Common myeloid progenitor, CD34-positive (primary cell): ENCODE measurements around the gene TMEM132D.

Experiments used
- CTCF ChIA-PET: fragments of 350-600 bp; sonication (Branson Sonifier 250); formaldehyde crosslinking; loops from one replicate; lab custom pipeline; 2021; ENCODE audit warnings: antibody characterized with exemption; lab: Charles Lee
- POLR2A ChIA-PET: fragments of 350-600 bp; sonication (Branson Sonifier 250); formaldehyde crosslinking; loops from one replicate; lab custom pipeline; 2021; ENCODE audit warnings: antibody characterized with exemption; lab: Charles Lee
- DNase-seq, 3 donors: peaks; one replicate each; pipeline versions ENCODE4 v3.0.0 to v3.0.0-alpha.2; 2013
- H3K27ac ChIP-seq, 2 experiments: 1 replicate in 1 of 2; 2 replicates in 1 of 2; pipeline ENCODE4 v1.7.0; 2013; ENCODE audit warnings: inconsistent platforms in 2 of 2, low read length in 2 of 2, mild to moderate bottlenecking in 2 of 2, low read depth in 1 of 2, moderate library complexity in 1 of 2; ENCODE audit not compliant: severe bottlenecking in 2 of 2, insufficient read depth in 1 of 2, poor library complexity in 1 of 2
- H3K27me3 ChIP-seq, 5 experiments: replicated peaks in 2 of 5; 1 replicate in 3 of 5; 2 replicates in 2 of 5; pipeline versions ENCODE4 v1.6.1 to v1.7.0; 2013; ENCODE audit warnings: low read length in 4 of 5, mild to moderate bottlenecking in 2 of 5, moderate library complexity in 2 of 5, inconsistent platforms in 1 of 5; ENCODE audit not compliant: insufficient read depth in 5 of 5, control insufficient read depth in 4 of 5
- H3K36me3 ChIP-seq, 4 experiments: 1 replicate in 2 of 4; 2 replicates in 2 of 4; pipeline versions ENCODE4 v1.6.1 to v1.7.0; 2013; ENCODE audit warnings: low read length in 3 of 4, control low read depth in 1 of 4, mild to moderate bottlenecking in 1 of 4; ENCODE audit not compliant: control insufficient read depth in 4 of 4, insufficient read depth in 4 of 4
- H3K4me1 ChIP-seq, 4 experiments: 1 replicate in 3 of 4; 2 replicates in 1 of 4; pipeline versions ENCODE4 v1.6.1 to v1.7.1; 2013; ENCODE audit warnings: low read length in 3 of 4, mild to moderate bottlenecking in 3 of 4, control low read depth in 1 of 4, inconsistent platforms in 1 of 4, moderate library complexity in 1 of 4; ENCODE audit not compliant: control insufficient read depth in 4 of 4, insufficient read depth in 4 of 4; ENCODE audit errors: control extremely low read depth in 1 of 4
- H3K4me3 ChIP-seq, 7 experiments: 1 replicate in 4 of 7; 2 replicates in 3 of 7; pipeline versions ENCODE4 v1.5.1 to v1.7.0; 2013; ENCODE audit warnings: mild to moderate bottlenecking in 7 of 7, low read length in 6 of 7, moderate library complexity in 6 of 7, inconsistent platforms in 2 of 7, low read depth in 2 of 7, control low read depth in 1 of 7; ENCODE audit not compliant: insufficient read depth in 4 of 7, control insufficient read depth in 1 of 7; ENCODE audit errors: extremely low read depth in 1 of 7
- H3K9me3 ChIP-seq, 5 experiments: 1 replicate in 4 of 5; 2 replicates in 1 of 5; pipeline versions ENCODE4 v1.6.1 to v1.7.1; 2013; ENCODE audit warnings: low read length in 4 of 5, mild to moderate bottlenecking in 2 of 5, inconsistent platforms in 1 of 5, low read depth in 1 of 5, moderate library complexity in 1 of 5; ENCODE audit not compliant: control insufficient read depth in 4 of 5, insufficient read depth in 2 of 5; ENCODE audit errors: control extremely low read depth in 1 of 5
- WGBS: methylation state at CpG from one replicate; pipeline ENCODE4 v1.1.5; 2013; ENCODE audit not compliant: insufficient coverage; 5-methylcytosine and 5-hydroxymethylcytosine counted together

Gene TMEM132D

DNA sequence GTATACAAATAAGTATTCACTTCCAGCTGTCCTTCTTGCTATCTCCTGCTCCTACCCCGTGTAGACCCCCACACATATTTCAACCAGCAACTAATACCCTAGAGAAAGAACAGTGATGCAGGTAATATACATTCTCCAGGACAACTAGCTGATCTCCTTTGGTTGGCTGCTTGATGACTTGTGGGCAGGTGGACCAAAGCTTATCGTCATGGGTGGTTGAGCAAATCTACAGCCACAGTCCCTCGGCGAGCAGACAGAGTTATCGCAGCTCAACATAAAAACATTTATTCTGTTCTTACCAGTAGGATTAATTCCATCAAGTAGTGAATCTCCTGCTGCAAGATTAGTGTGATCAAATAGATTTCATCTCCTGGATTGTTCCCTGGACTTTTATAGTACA lies 314.3 kb downstream of the TMEM132D start:
- H3K36me3 ChIP-seq: no peaks in the 10 kb centered on the region
- ChIA-PET CTCF (no interaction called here), POLR2A (no interaction called here)
- no peak overlapping the region for H3K27ac ChIP-seq
- no peak overlapping the region for H3K4me3 ChIP-seq
- H3K4me1 ChIP-seq: no peaks in the 10 kb centered on the region
- H3K9me3 ChIP-seq: peaks cover 0 to 6% (median 0%) of the 10 kb centered on the region in 5 experiments
- H3K27me3 ChIP-seq: no peaks in the 10 kb centered on the region
- 95% methylated on average over 4 of the region's 5 CpGs for WGBS
- no peak for DNase-seq

DNA sequence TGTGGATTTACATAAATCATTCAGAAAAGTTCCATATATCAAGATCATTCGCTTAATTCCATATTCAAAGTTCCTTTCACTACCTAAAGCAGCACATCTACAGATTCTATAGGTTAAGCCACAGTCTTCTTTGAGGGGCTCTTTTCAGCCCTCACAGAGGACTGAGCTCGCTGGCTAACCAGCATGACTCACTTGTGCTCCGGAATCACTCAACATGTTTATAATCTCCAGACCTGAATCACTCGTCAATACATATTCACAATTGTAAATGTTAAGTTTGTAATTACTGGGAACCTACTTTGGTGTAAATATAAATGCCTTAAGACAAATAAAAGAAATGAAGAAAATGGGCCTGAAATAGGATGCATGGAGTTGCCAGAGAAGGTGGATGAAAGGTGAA lies 315.7 kb downstream of the TMEM132D start:
- CTCF ChIA-PET: no interaction called here
- Histone ChIP-seq H3K9me3 (peaks cover 0 to 6% (median 0%) of the 10 kb centered on the region in 5 experiments), H3K27ac (no peak overlapping the region), H3K4me1 (no peaks in the 10 kb centered on the region), H3K4me3 (no peak overlapping the region), H3K36me3 (no peaks in the 10 kb centered on the region), H3K27me3 (no peaks in the 10 kb centered on the region)
- POLR2A ChIA-PET: no interaction called here
- no peak for DNase-seq
- WGBS: 63% methylated on average over 1 of the region's 4 CpGs

DNA sequence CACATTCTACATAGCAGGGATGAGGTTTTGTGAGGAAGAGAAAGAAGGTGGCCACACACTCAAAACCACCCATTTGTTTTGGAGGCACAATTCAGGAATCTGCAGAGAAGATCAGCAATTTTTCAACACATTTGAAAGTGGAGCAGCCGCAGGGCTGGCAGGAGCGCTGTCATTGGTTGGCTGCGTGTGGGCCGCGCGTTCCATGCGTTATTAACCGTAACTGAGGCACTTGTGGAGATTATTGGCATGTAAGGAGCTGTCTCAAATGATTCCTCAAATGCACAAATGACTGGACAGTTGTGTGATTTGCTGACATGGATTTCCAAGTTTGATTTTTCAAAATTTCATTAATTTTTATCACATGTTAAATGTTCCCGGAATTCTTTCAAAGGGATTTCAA lies 318.5 kb downstream of the TMEM132D start:
- H3K27me3 ChIP-seq: no peaks in the 10 kb centered on the region
- 97% methylated on average over 8 of the region's 9 CpGs for WGBS
- H3K36me3 ChIP-seq: no peaks in the 10 kb centered on the region
- peaks cover 0 to 6% (median 0%) of the 10 kb centered on the region in 5 experiments for H3K9me3 ChIP-seq
- POLR2A ChIA-PET: no interaction called here
- DNase-seq: no peak
- H3K27ac ChIP-seq: no peak overlapping the region
- H3K4me1 ChIP-seq: no peaks in the 10 kb centered on the region
- CTCF ChIA-PET: no interaction called here
- no peak overlapping the region for H3K4me3 ChIP-seq

DNA sequence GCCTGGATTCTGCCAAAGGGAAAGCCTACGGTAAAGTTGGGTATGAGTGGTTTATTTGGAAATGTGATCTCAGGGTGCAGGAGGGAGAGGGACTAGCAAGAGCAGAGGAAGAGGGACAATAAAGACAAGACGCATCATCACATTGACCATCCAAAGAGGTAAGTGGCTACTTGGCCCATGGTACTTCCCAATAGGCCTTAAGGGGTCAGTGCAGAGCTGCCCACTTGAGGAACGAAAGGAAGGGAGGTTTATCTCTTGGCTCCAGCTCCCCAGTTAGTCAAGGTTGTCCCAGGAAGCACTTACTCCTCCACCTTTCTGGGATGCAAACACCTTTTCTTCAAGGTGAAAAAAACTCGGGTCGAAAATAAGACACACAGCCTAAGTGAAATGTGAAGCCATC lies 323.9 kb downstream of the TMEM132D start:
- no peak for DNase-seq

GRCh38 chr12:129571901-129572494 lies 331.8 kb downstream of the TMEM132D start:
- Histone ChIP-seq H3K27ac (no peak overlapping the region), H3K27me3 (no peaks in the 10 kb centered on the region), H3K9me3 (no peaks in the 10 kb centered on the region), H3K4me3 (no peak overlapping the region), H3K4me1 (no peaks in the 10 kb centered on the region), H3K36me3 (no peaks in the 10 kb centered on the region)
- CTCF ChIA-PET: no interaction called here
- DNase-seq: no peak
- WGBS: 86% methylated on average over 13 of the region's 17 CpGs
- POLR2A ChIA-PET: no interaction called here

More for the DNA sequence above, 323.9 kb downstream of the TMEM132D start:
- Histone ChIP-seq H3K27ac (no peak overlapping the region), H3K9me3 (no peaks in the 10 kb centered on the region), H3K36me3 (no peaks in the 10 kb centered on the region), H3K4me3 (no peak overlapping the region), H3K27me3 (no peaks in the 10 kb centered on the region), H3K4me1 (no peaks in the 10 kb centered on the region)
- WGBS: 84% methylated on average over 5 of the region's 5 CpGs
- POLR2A ChIA-PET: no interaction called here
- CTCF ChIA-PET: no interaction called here

GRCh38 chr12:129570796-129571400 lies 332.9 kb downstream of the TMEM132D start:
- no peak for DNase-seq
- 80% methylated on average over 11 of the region's 12 CpGs for WGBS
- no peaks in the 10 kb centered on the region for H3K9me3 ChIP-seq
- no peaks in the 10 kb centered on the region for H3K36me3 ChIP-seq
- H3K4me3 ChIP-seq: no peak overlapping the region
- no peaks in the 10 kb centered on the region for H3K27me3 ChIP-seq
- no peak overlapping the region for H3K27ac ChIP-seq
- ChIA-PET POLR2A (no interaction called here), CTCF (no interaction called here)
- H3K4me1 ChIP-seq: no peaks in the 10 kb centered on the region

- no peak for DNase-seq
- 96% methylated on average over 4 of the region's 5 CpGs for WGBS
- ChIA-PET POLR2A (no interaction called here), CTCF (no interaction called here)
- Histone ChIP-seq H3K4me3 (no peak overlapping the region), H3K36me3 (no peaks in the 10 kb centered on the region), H3K4me1 (peaks cover 0 to 4% (median 0%) of the 10 kb centered on the region in 4 experiments), H3K27me3 (peaks cover 0 to 1% (median 0%) of the 10 kb centered on the region in 5 experiments), H3K27ac (no peak overlapping the region), H3K9me3 (no peaks in the 10 kb centered on the region)
Measured at GRCh38 chr12:129566800-129567199, 337.0 kb downstream of the TMEM132D start.
